Osteoblast (primary cell): ENCODE data around the gene LANCL2. TPM values are rescaled to one million over a fixed set of nuclear protein-coding genes. Genes with fewer than 3 reads are reported as not detected.
A peak's percentile ranks its signal among the peaks of the same experiment; 100 is the strongest.
"Not testable (repeated sequence)": the region's sequence is repeated elsewhere in the genome, so short reads cannot be mapped to it uniquely, and the experiment has no call there.

Source experiments
- DNase-seq: peaks from one replicate; pipeline ENCODE4 v3.0.0; 2011; ENCODE audit warnings: low spot score, mixed read lengths; ENCODE audit not compliant: insufficient read length; ENCODE audit errors: missing footprints
- H2AFZ ChIP-seq: 2 replicates; pipeline ENCODE4 v1.6.0; 2011; ENCODE audit warnings: mild to moderate bottlenecking, low read length
- H3K27ac ChIP-seq: 2 replicates; pipeline ENCODE4 v1.5.1; 2011; ENCODE audit warnings: mild to moderate bottlenecking, low read depth, low read length, moderate library complexity
- H3K27me3 ChIP-seq: 2 replicates; pipeline ENCODE4 v1.6.0; 2012; ENCODE audit warnings: mild to moderate bottlenecking, control low read depth, inconsistent platforms, low read length, moderate library complexity; ENCODE audit not compliant: insufficient read depth
- H3K36me3 ChIP-seq: 2 replicates; pipeline ENCODE4 v1.5.1; 2011; ENCODE audit warnings: mild to moderate bottlenecking, low read length, control low read depth, moderate library complexity; ENCODE audit not compliant: insufficient read depth
- H3K4me1 ChIP-seq: 2 replicates; pipeline ENCODE4 v1.5.1; 2011; ENCODE audit warnings: mild to moderate bottlenecking, low read length, control low read depth, moderate library complexity; ENCODE audit not compliant: insufficient read depth
- H3K4me2 ChIP-seq: 2 replicates; pipeline ENCODE4 v1.6.0; 2011; ENCODE audit warnings: mild to moderate bottlenecking, low read length; ENCODE audit not compliant: insufficient read depth
- H3K4me3 ChIP-seq: fragments of 200-600 bp; sonication (generic); 3 replicates; pipeline ENCODE4 v1.5.1; 2012; ENCODE audit warnings: mild to moderate bottlenecking, low read length, inconsistent platforms; ENCODE audit not compliant: insufficient read depth
- H3K79me2 ChIP-seq: 2 replicates; pipeline ENCODE4 v1.6.0; 2012; ENCODE audit warnings: mild to moderate bottlenecking, low read length, control low read depth, inconsistent platforms; ENCODE audit not compliant: insufficient read depth
- H3K9me3 ChIP-seq: 2 replicates; pipeline ENCODE4 v1.5.1; 2011; ENCODE audit warnings: low read depth, low read length, control low read depth
- H4K20me1 ChIP-seq: 2 replicates; pipeline ENCODE4 v1.6.0; 2012; ENCODE audit warnings: mild to moderate bottlenecking, low read length, control low read depth; ENCODE audit not compliant: insufficient read depth
- total RNA-seq: library from RNA; depleted of rRNA; stranded (reverse); fragments of >200 nt; gene quantifications from 2 replicates; pipeline ENCODE4 v1.2.3, GENCODE V29; 2012
- TF ChIP-seq, protein P1 (sequence below): IDR thresholded peaks from 2 replicates; pipeline ENCODE4 v1.5.1; 2011; ENCODE audit warnings: mild to moderate bottlenecking, low read depth, low read length, moderate library complexity; ENCODE audit errors: extremely low read depth

Gene LANCL2
- total RNA-seq, 1 donor = 19.2 TPM

DNA sequence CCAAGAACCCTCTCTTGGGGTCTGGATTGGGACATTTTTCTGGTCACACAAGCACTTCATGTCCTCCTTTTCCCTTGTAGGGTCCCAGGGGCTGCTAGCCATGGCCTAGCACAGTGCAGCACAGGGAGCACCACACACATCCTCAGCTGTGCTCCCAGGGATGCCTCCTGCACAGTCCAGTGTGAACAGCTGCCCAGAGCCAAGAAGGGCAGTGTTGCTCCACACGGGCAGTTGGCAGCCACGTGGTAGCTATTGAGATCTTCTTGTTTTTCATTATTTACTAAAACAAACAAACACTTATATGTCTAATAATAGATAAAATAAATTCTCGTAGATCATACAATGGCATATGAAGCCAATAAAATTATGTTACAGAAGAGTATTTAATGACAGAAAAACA, 13.9 kb upstream of the LANCL2 start:
- peaks cover 4% of the 10 kb centered on the region for H3K4me1 ChIP-seq
- TF ChIP-seq, protein P1, sequence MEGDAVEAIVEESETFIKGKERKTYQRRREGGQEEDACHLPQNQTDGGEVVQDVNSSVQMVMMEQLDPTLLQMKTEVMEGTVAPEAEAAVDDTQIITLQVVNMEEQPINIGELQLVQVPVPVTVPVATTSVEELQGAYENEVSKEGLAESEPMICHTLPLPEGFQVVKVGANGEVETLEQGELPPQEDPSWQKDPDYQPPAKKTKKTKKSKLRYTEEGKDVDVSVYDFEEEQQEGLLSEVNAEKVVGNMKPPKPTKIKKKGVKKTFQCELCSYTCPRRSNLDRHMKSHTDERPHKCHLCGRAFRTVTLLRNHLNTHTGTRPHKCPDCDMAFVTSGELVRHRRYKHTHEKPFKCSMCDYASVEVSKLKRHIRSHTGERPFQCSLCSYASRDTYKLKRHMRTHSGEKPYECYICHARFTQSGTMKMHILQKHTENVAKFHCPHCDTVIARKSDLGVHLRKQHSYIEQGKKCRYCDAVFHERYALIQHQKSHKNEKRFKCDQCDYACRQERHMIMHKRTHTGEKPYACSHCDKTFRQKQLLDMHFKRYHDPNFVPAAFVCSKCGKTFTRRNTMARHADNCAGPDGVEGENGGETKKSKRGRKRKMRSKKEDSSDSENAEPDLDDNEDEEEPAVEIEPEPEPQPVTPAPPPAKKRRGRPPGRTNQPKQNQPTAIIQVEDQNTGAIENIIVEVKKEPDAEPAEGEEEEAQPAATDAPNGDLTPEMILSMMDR = no peak
- H3K36me3 ChIP-seq = no peaks in the 10 kb centered on the region
- H4K20me1 ChIP-seq = no peaks in the 10 kb centered on the region
- H3K79me2 ChIP-seq = no peaks in the 10 kb centered on the region
- no peak overlapping the region for H3K4me3 ChIP-seq
- H3K27ac ChIP-seq = no peak overlapping the region
- peaks cover 4% of the 10 kb centered on the region for H3K27me3 ChIP-seq
- H2AFZ ChIP-seq = no peak overlapping the region
- H3K4me2 ChIP-seq = no peak overlapping the region
- no peaks in the 10 kb centered on the region for H3K9me3 ChIP-seq
- DNase-seq = no peak

DNA sequence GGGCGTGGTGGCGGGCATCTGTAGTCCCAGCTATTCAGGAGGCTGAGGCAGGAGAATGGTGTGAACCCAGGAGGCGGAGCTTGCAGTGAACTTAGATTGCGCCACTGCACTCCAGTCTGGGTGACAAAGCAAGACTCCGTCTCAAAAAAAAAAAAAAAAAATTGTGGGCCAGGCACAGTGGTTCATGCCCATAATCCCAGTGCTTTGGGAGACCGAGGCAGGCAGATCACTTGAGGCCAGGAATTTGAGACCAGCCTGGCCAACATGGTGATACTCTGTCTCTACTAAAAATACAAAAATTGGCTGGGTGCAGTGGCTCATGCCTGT, 12.2 kb upstream of the LANCL2 start:
- H4K20me1 ChIP-seq, H3K27ac ChIP-seq, H2AFZ ChIP-seq, H3K4me3 ChIP-seq, H3K79me2 ChIP-seq, DNase-seq, H3K4me1 ChIP-seq, H3K4me2 ChIP-seq, H3K9me3 ChIP-seq, H3K36me3 ChIP-seq: not testable (repeated sequence)
- H3K27me3 ChIP-seq = peaks cover 11% of the 10 kb centered on the region

DNA sequence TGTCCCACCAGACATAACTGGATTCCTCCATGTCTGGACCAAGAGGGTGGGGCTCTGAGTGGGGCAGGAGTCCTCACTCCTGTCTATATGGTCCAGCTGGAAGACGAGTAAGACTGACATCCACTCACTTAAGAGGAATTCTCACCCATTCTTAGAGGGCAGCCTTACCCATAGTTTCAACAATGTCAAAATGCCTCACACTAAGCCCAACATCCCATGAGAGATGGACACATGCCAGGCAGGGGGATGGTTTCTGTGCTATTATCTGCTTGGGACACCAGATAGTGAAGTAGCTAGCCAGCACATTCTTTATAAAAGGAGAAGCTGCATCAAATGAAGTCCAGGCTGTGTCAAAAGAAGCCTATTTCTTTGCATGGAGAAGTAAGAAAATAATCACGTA, 4.7 kb upstream of the LANCL2 start:
- Histone ChIP-seq H3K4me3 (no peak overlapping the region), H3K9me3 (no peaks in the 10 kb centered on the region), H2AFZ (no peak overlapping the region), H3K4me1 (peaks cover 4% of the 10 kb centered on the region), H3K36me3 (no peaks in the 10 kb centered on the region), H3K4me2 (no peak overlapping the region), H3K27me3 (peaks cover 16% of the 10 kb centered on the region), H4K20me1 (no peaks in the 10 kb centered on the region), H3K79me2 (no peaks in the 10 kb centered on the region), H3K27ac (no peak overlapping the region)
- TF ChIP-seq, protein P1 = no peak
- peak; percentile 66 for DNase-seq

DNA sequence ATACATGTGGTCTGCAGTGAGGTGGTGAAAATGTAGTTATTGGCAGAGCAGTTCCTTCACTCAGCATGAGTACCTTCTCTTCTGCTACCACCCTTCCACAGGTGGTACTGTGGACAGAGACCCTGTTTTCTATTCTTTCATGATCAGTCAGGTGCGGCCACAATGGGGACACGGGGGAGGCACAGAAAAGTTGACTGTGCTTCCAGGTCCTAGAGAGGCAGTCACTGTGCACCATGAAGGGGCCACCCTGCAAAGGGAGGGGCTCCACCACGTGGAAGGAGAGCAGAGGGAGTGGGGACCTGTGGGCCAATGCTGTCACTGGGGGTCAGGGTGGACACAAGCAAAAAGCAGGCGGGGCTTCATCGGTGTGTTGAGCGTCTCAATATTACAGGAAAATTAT, 3.6 kb upstream of the LANCL2 start:
- Histone ChIP-seq H3K9me3 (no peaks in the 10 kb centered on the region), H3K4me1 (peaks cover 4% of the 10 kb centered on the region), H3K36me3 (no peaks in the 10 kb centered on the region), H3K4me3 (no peak overlapping the region), H2AFZ (no peak overlapping the region), H3K4me2 (no peak overlapping the region), H4K20me1 (no peaks in the 10 kb centered on the region), H3K27me3 (peaks cover 16% of the 10 kb centered on the region), H3K79me2 (peaks cover 4% of the 10 kb centered on the region), H3K27ac (no peak overlapping the region)
- DNase-seq = no peak
- TF ChIP-seq, protein P1 = no peak

DNA sequence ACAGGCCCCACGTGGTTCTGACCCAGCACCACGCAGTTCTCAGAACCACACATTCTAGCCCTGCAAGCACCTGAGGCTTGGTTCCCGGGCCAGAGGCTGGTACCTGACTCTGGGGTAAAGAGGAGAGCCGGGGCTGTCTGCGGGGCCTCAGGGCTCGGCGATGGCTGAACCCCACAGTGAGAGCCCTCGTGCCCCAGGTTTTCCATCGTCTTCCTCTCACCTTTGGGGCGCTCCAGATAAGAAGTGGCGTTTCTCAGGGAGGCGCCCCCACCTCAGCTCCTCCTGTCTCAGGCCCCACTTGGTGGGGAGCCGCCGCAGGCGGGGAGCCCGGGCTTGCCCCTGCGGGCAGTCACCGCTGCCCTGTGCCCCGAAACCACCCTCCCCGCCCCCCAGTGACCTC, 2.2 kb upstream of the LANCL2 start:
- H3K79me2 ChIP-seq = peaks cover 18% of the 10 kb centered on the region
- H3K4me2 ChIP-seq = no peak overlapping the region
- TF ChIP-seq, protein P1 = no peak
- H4K20me1 ChIP-seq = no peaks in the 10 kb centered on the region
- H3K4me1 ChIP-seq = peaks cover 17% of the 10 kb centered on the region
- H3K9me3 ChIP-seq = no peaks in the 10 kb centered on the region
- no peak overlapping the region for H3K4me3 ChIP-seq
- no peaks in the 10 kb centered on the region for H3K36me3 ChIP-seq
- no peak overlapping the region for H2AFZ ChIP-seq
- no peak for DNase-seq
- peaks cover 9% of the 10 kb centered on the region for H3K27me3 ChIP-seq
- no peak overlapping the region for H3K27ac ChIP-seq
